ENCODE data around the gene EVI5.
A peak's percentile ranks its signal among the peaks of the same experiment; 100 is the strongest.

Gene EVI5

DNA sequence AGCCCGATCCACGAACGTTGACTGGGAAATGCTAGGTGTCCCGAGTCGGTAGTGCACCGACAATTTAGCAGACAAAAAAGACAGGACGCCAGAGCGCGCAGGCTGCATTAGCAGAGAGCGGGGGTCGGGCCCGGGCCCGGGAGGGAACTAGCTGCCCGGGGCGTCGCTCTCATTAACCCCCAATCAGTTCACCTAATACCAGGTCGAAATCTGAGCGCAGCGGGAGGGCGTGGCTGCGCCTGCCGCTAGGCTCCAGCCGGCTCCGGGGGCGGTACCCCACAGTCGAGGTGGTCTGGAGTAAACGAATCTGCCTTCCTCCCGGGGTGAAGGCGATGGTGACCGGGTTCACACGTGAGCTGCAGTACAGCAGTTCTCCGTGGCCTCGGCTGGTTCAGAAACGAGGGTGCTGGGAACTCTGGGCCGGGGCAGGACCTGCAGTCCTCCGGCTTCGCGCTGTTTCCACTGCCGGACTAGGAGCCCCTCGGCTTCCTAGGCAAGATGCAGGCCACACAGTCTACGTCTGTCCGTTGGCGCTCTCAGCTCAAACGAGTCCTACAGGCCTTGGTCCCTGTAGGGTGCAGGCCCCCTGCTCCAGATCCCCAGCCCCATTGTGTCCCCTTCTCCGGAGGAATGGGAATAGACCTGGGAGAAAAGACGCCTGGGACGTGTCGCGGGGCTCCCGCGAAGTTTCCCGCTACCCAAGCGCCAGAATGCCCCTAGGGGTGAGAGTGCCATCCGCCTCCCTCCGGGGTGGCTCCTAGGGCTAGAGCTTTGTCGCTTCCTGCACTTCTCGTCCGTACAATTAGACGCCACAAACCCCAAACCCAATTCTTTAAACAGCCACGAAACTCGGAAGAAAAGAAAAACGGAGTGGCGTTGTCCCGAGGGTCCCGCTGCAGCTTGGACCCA lies 300.2 kb downstream of the EVI5 start:
- Histone ChIP-seq H3K79me2 (ENCODE audit: insufficient read depth, low read length) (no peaks in the 10 kb centered on the region; the same call in 1 of the 2 replicates), H4K20me1 (ENCODE audit: insufficient read depth, low read length) (no peaks in the 10 kb centered on the region), H3K9me3 (ENCODE audit: low read length) (no peaks in the 10 kb centered on the region), H3K27ac (ENCODE audit: low read depth, low read length, poor library complexity, severe bottlenecking) (peak overlapping the region; percentile 87), H3K4me2 (ENCODE audit: low read length) (peak overlapping the region; percentile 83), H3F3A (ENCODE audit: insufficient read depth, low read length) (no peaks in the 10 kb centered on the region), H3K27me3 (ENCODE audit: insufficient read depth, low read length) (no peaks in the 10 kb centered on the region), H3K9ac (ENCODE audit: low read length) (peak overlapping the region; percentile 73), H3K36me3 (ENCODE audit: insufficient read depth, low read length) (peaks cover 28% of the 10 kb centered on the region), H3K4me3 (ENCODE audit: low read depth, low read length, poor library complexity, severe bottlenecking) (peak overlapping the region; percentile 85), H2AFZ (ENCODE audit: low read length) (no peak overlapping the region), H3K4me1 (ENCODE audit: insufficient read depth, low read length, severe bottlenecking) (peaks cover 31% of the 10 kb centered on the region), H3K9me2 (ENCODE audit: low read depth, low read length) (no peaks in the 10 kb centered on the region)
- TF ChIP-seq, protein P1, sequence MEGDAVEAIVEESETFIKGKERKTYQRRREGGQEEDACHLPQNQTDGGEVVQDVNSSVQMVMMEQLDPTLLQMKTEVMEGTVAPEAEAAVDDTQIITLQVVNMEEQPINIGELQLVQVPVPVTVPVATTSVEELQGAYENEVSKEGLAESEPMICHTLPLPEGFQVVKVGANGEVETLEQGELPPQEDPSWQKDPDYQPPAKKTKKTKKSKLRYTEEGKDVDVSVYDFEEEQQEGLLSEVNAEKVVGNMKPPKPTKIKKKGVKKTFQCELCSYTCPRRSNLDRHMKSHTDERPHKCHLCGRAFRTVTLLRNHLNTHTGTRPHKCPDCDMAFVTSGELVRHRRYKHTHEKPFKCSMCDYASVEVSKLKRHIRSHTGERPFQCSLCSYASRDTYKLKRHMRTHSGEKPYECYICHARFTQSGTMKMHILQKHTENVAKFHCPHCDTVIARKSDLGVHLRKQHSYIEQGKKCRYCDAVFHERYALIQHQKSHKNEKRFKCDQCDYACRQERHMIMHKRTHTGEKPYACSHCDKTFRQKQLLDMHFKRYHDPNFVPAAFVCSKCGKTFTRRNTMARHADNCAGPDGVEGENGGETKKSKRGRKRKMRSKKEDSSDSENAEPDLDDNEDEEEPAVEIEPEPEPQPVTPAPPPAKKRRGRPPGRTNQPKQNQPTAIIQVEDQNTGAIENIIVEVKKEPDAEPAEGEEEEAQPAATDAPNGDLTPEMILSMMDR (IDR thresholded peaks at IDR 0.05; ENCODE audit: low read length) = peak; percentile 42
- no peak for TF ChIP-seq EZH2 (IDR thresholded peaks at IDR 0.05; ENCODE audit: borderline replicate concordance, low read length)

DNA sequence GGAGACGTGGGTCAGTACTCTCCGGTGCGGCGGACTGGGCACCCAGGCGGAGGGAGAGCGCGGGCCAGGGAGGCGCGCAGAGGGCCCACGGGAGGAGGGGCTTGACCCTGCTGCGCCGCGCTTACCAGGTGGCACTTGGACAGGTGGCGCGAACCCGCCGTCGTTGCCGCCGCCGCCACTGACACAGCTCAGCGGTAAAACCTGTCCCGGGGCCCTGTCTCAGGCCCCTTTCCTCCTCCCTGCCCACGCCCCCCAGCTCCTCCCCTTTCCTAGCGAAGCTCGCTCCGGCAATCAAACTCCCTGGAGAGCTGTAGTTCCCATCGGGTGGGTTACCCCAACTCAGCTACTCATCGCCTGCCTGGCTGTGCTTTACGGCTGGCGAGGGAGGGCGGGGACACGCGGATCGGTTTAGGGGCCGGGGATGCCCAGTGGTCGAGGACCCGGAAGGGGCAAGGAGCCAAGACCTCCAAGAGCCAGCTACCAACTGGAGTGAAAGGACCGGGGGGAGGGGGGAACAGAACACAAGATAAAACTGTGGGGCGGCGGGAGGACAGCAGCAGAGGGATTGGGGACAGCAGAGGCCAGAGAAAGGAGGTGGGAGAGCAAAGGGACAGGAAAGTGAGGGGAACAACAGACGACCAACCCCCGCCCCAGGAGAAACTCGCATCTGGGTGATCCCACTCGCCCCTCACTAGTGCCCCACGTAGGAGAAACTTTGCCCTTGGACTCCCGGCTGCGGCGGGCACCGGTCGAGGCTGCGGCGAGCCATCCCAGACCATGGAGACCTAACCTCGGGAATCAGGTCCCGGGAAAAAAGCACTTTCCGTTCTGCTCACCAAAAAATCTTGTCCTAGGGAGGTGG lies 301.1 kb downstream of the EVI5 start:
- Histone ChIP-seq H3K9me2 (ENCODE audit: low read depth, low read length) (no peaks in the 10 kb centered on the region), H3K9me3 (ENCODE audit: low read length) (no peaks in the 10 kb centered on the region), H3K27ac (ENCODE audit: low read depth, low read length, poor library complexity, severe bottlenecking) (peak overlapping the region; percentile 87), H3K9ac (ENCODE audit: low read length) (peak overlapping the region; percentile 73), H3F3A (ENCODE audit: insufficient read depth, low read length) (no peaks in the 10 kb centered on the region), H3K27me3 (ENCODE audit: insufficient read depth, low read length) (no peaks in the 10 kb centered on the region), H3K36me3 (ENCODE audit: insufficient read depth, low read length) (peaks cover 36% of the 10 kb centered on the region), H2AFZ (ENCODE audit: low read length) (no peak overlapping the region), H3K4me3 (ENCODE audit: low read depth, low read length, poor library complexity, severe bottlenecking) (peak overlapping the region; percentile 85), H3K79me2 (ENCODE audit: insufficient read depth, low read length) (no peaks in the 10 kb centered on the region; the same call in 1 of the 2 replicates), H3K4me1 (ENCODE audit: insufficient read depth, low read length, severe bottlenecking) (peaks cover 29% of the 10 kb centered on the region), H3K4me2 (ENCODE audit: low read length) (peak overlapping the region; percentile 83), H4K20me1 (ENCODE audit: insufficient read depth, low read length) (no peaks in the 10 kb centered on the region)
- TF ChIP-seq, protein P1 (IDR thresholded peaks at IDR 0.05; ENCODE audit: low read length) = no peak
- no peak for TF ChIP-seq EZH2 (IDR thresholded peaks at IDR 0.05; ENCODE audit: borderline replicate concordance, low read length)

DNA sequence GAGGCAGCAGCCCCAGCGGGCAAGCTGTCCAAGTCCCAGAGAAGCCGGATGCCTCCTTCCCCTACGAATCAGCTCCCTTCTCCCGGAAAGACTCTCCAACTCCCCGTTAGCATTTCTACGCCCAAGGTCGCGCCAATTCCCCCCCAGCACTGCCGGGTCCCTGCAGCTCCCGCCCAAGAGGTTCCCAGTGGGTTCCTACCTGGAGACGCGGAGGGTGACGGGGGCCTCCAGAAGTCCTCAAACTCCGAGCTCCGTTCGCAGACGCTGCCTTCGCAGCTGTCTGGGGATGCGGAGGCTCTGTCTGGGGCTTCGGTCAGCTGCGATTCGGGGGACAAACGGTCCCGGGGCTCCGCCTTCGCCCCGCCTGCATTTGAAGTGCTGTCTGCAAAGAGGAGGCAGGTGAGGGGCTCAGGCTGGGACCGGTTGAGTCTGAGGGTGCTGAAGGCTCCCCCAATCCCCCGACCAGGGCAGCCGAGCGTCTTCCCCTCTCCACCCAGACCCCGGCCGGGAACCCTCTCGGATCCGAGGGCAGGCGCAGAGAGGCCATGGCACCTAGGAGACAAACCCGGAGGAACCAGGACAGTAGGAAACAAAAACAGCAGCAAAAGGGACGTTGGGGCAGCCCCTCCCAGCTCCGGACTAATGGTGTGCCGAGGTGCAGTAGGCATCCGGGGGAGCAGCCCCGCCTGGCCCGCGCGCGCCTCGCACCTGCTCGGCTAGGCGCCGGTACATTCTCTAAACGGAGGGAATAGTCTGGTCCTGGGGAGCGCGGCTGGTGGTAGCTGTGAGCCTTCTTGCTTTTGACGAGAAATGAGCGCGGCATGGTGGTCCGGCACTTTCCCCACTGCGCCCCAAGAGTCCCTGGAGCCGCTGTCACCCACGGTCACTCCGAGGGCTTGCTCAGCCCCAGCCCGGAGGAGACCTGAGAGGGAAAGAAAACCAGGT lies 302.0 kb downstream of the EVI5 start:
- Histone ChIP-seq H4K20me1 (ENCODE audit: insufficient read depth, low read length) (no peaks in the 10 kb centered on the region), H3K9me3 (ENCODE audit: low read length) (no peaks in the 10 kb centered on the region), H3K36me3 (ENCODE audit: insufficient read depth, low read length) (peaks cover 45% of the 10 kb centered on the region), H3K4me2 (ENCODE audit: low read length) (peak overlapping the region; percentile 83), H3K9ac (ENCODE audit: low read length) (peak overlapping the region; percentile 73), H3K79me2 (ENCODE audit: insufficient read depth, low read length) (no peaks in the 10 kb centered on the region; the same call in 1 of the 2 replicates), H3K4me1 (ENCODE audit: insufficient read depth, low read length, severe bottlenecking) (peaks cover 28% of the 10 kb centered on the region), H3K27ac (ENCODE audit: low read depth, low read length, poor library complexity, severe bottlenecking) (peak overlapping the region; percentile 87), H3F3A (ENCODE audit: insufficient read depth, low read length) (no peaks in the 10 kb centered on the region), H3K9me2 (ENCODE audit: low read depth, low read length) (no peaks in the 10 kb centered on the region), H3K4me3 (ENCODE audit: low read depth, low read length, poor library complexity, severe bottlenecking) (peak overlapping the region; percentile 85), H2AFZ (ENCODE audit: low read length) (no peak overlapping the region), H3K27me3 (ENCODE audit: insufficient read depth, low read length) (no peaks in the 10 kb centered on the region)
- TF ChIP-seq, protein P1 (IDR thresholded peaks at IDR 0.05; ENCODE audit: low read length) = no peak
- no peak for TF ChIP-seq EZH2 (IDR thresholded peaks at IDR 0.05; ENCODE audit: borderline replicate concordance, low read length)

All from OCI-LY1 (cell line).